ENCODE data around the gene C9.

The C9 gene

DNA sequence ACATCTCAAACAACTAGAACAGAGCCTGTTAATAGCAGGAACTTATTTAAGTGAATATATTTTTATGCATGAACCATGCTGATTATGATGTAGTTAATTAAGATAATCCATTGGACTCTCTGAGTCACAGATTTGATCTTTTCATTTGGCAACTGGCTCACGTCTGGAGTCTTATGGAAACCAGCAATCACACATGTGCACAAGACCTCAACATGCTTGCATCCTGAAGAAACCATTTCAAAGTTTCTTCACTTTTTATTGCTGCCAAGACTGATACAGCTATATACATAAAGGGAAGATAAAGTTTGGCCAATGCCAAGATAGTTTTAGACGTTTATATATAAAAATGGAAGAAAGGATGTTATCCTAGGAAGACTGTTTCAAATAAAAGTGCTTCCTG lies 13.3 kb upstream of the C9 start:
- DNase-seq: no peak
- intact Hi-C loops (cut with DNase I): loop anchor here (5.0 kb wide), 1 partner anchor 170 kb away; no protein-coding TSS in a partner anchor

DNA sequence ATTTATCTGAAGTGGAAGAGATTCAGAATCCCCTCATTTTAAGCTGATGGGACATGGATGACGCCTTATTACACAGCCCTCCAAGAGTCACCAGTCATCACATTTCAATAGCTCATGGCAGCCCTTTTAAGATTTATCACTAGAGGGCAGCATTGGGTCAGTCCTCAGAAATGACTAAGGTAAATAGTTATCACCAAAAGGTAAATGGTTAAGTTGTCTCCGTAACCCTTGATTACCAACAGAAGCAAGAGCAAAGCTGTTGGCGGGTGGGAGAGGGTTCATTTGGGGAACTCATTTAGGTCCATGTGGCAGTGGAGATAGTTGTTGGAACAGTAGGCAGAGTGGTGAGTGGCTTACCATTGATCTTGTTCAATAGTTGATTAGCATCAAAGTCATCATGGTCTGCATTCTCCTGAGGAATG lies 12.0 kb upstream of the C9 start:
- DNase-seq: peak in 22 of 42 donors; percentile 6 to 77 (median 46)
- intact Hi-C loops (cut with DNase I): loop anchor here (5.0 kb wide), 1 partner anchor 171 kb away; no protein-coding TSS in a partner anchor

DNA sequence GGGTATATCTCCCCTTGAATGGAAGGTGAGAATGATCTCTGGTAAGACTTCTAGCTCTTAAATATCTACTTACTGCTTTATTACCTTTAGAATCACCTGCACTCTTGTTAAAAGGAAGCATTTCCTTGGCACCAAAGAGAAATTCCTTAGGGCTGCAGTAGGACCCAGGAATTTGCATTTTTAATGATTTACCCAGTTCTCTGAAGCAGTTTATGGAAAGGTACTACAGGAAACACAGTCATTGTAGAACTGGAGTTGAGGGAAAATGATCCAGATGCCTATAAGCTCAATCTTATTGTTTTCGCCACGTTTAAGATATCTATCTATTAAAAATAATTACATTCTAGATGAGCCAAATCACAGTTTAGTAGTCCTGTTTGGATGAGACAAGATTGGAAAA lies 9.5 kb upstream of the C9 start:
- no peak for DNase-seq
- intact Hi-C loops (cut with DNase I): no loop called here

DNA sequence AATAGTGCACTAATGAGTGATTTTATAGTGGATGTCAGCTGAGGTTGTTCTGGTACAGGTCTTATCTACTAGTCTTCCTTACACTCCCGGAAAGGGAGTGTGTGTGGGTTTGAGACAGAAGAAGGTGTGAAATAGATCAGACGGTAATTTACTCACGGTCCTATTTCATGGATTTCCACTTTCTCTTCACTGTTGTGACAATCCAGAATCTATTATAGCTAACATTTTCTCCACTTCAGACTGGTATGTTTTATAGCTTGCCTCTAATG lies 7.0 kb upstream of the C9 start:
- no peak for DNase-seq
- intact Hi-C loops (cut with DNase I): no loop called here

DNA sequence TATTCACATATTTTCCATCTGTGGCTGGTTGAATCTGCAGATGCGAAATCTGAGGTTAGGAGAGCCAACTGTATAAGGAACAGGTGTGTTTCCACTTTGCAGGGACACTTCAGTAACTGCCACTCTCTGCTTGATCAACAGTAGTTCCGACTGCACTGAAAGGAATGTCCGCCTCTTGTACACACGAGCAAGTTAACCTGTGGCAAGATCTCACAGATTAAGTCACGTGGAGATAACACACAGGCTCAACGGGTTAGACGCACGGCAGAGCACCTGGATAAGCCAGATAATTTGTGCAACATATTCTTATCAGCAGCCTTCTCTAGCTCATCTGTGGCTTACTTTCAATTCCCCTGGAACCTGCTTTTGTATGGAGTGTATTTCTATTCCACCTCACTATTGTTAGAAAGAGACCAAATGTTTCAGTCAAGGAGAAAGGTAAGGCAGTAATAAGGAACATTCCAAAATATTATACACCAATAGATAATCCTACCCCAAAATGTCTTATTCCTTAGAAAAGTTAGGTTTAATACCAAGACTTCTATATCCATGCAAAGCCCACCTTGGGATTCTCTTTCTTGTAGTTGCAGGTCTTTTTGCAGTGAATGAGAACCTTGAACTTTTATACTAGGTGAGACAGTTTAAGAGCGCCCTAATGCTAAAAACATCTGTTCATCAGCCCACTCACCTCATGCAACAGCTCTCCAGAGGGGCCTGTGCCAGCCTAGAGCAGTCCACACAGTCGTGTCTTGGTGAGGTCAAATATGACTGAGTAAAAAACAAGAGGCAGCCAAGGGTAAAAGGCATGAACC lies 6.5 kb upstream of the C9 start:
- intact Hi-C loops (cut with DNase I): no loop called here
- DNase-seq: no peak

DNA sequence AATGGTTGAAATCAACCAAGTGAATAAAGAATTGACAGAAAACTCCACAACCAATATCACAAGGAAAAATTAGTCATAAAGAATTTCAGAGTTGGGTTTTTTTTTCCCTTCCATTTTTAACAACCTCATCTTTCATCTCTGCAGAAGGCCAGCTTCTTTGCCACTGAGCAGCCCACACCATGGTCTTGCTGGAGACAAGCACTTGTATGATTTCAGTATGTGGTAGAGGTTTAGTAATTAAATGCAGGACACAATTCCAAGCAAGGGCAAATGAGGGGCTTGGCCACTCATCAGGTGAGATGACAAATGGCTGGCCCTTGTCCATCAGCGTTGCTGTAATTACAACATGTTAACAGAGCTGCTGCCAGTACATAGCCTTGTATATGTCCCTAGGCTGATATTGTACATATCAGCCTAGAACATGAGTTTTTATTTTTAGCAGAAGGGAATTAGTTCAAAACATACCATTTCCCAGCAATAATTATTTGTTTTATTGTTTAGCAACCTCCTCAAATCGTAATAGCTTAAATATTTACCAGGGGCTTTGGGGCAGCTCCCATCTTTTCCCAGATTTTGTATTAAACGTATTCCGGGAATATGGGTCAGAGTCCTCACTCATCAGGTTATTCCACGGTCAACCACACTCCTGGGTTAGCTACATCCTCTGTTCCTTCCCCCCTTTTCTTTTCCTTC lies 5.0 kb upstream of the C9 start:
- intact Hi-C loops (cut with DNase I): no loop called here
- no peak for DNase-seq

DNA sequence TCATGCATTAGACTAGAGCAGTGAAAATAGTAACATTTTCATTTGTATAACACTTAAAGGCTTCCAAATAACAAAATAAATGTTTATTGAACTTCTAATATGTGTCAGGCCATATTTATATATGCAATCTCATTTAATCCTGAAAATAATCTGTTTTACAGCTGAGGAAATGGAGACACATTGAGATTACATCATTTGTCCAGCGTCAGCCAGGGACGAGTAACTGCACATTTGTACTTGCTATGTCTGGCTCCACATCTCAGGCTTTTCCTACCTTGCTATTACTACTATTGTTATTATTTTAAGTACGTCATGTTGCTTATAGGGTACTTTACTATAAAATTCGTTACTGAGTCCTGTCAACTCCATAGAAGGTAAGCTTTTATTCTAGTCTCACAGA lies 3.8 kb upstream of the C9 start:
- intact Hi-C loops (cut with DNase I): no loop called here
- no peak for DNase-seq

DNA sequence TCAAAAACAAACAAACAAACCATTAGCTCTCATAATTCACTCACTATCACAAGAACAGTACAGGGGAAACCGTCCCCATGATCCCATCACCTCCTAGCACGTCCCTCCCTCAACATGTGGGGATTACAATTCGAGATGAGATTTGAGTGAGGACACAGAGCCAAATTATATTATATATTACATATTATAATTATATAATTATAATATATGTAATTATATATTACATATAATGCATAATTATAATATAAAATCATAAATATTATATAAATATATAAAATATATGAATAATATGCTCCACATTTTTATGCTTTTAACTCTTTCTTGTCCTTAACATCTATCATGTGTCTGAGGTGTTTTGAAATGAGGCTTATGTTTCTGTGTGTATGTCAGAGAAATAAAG lies 3.4 kb upstream of the C9 start:
- intact Hi-C loops (cut with DNase I): no loop called here
- DNase-seq: no peak

DNA sequence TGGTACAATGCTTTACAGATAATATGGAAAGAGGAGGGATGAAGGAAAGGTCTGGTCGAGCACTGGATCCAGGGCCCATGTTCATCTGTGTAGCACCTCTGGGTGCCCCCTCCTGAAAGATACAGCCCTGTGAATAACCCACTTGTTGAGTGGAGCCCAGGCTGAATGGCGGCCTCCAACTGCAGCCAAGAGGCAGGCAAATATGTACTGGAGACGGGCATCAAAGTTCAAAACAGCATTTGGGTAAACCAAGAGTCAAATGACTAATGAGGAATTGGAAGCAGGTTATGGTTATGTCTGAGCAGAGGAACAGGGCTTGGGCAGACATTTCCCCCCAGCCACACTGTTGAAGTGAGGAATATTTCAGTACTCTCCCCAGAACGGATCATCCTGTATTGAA lies 1.1 kb downstream of the C9 start:
- DNase-seq: no peak
- intact Hi-C loops (cut with DNase I): no loop called here

DNA sequence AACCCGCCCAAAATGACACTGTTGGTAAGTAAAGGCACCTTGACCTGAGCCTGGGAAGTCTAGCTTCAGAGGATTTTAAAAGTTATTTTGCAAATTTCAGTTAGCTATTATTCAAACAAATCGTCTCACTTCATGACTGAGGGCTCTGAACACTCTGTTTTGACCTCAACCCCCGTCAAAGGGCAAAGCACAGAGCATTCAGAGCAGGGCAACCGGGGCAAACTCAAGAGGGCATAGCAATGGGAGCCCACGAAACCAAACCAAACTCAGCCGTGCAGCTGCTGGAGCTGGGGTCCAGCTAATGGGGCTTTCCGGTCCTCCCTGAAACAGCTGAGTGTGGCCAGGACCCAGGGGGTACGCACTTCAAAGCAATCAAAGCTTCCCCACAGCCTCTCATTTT lies 1.6 kb downstream of the C9 start:
- DNase-seq: no peak
- intact Hi-C loops (cut with DNase I): no loop called here

DNA sequence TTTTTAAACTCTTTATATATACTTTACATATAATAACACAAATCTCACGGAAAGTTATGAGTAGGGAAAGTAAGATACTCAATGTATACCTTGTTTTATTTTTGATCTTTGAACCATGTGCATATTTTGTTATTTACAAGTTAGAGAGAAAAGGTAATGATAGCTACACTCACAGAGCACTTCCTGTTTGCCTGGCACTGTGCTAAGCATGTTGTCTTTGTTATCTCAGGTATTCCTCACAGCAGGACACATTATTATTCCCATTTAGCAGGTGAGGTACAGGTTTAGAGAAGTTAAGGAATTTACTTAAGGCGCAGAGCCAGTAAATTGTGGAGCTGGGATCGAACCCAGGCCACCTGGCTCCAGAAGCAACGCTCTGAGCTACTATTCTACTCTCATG lies 3.0 kb downstream of the C9 start:
- intact Hi-C loops (cut with DNase I): no loop called here

DNA sequence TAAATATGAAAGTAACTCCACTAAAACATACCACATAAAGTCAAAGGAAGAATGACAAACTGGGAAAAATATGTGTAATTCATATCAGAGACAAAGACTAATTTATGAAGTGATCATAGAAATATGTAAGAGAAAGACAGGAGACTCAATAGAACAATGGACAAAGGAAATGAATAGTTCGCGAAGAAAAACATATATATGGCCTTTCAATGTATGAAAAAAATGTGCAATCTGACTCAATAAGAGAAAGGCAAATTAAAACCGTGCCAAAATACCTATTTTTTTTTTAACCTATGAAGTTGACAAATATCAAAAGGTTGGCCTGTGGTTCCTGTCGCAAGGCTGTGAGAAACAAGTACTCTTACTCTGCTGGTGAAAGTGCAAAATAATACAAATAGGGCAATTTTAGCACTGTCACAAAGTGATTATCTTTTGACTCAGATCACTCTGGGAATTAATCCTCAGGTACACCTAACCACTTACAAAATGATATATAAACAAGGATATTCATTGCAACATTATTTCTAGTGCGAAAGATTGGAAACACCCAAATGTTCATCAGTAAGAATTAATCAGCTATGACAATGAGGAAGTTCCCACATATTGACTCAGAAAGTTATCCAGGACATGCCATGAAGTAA lies 3.7 kb downstream of the C9 start:
- intact Hi-C loops (cut with DNase I): no loop called here
- no peak for DNase-seq

More for the DNA sequence above, 3.0 kb downstream of the C9 start:
- DNase-seq: no peak

DNA sequence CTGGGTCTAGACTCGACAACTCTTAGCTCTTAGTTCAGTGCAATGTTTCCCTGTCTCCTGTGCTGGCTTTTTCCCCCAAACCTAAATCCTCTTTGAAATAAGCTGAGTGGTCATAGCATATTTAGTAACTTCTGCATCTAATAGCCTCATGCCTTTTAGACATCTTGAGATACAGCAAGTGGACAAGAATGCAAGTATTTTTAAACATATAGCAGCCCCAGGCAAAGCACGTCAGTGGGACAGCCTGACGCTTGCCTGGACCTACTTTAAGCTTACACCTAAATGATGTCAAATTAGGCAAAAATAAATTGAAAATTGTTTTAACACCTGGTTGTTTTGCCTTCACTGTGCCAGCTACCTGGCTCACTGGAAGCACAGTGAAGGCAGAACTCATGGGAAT lies 8.0 kb downstream of the C9 start:
- intact Hi-C loops (cut with DNase I): no loop called here
- no peak for DNase-seq

DNA sequence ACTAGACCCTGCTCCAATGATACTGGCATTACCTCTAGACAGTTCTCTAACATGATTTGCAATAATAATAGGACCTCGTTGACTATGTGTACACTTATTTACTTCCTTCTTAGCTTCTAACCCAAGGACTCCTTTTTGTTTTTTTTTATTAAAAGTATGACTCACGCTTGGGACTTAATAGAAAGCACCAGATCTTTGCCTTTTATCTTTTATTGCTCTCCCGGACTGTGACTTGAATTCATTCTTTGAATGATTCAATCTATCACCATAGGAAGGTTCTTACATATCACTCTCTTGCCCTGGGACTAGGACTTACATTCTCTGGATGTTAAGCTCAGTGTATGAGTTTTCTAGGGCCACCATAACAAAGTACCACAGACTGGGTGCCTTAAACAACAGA lies 9.0 kb downstream of the C9 start:
- no peak for DNase-seq
- intact Hi-C loops (cut with DNase I): no loop called here

DNA sequence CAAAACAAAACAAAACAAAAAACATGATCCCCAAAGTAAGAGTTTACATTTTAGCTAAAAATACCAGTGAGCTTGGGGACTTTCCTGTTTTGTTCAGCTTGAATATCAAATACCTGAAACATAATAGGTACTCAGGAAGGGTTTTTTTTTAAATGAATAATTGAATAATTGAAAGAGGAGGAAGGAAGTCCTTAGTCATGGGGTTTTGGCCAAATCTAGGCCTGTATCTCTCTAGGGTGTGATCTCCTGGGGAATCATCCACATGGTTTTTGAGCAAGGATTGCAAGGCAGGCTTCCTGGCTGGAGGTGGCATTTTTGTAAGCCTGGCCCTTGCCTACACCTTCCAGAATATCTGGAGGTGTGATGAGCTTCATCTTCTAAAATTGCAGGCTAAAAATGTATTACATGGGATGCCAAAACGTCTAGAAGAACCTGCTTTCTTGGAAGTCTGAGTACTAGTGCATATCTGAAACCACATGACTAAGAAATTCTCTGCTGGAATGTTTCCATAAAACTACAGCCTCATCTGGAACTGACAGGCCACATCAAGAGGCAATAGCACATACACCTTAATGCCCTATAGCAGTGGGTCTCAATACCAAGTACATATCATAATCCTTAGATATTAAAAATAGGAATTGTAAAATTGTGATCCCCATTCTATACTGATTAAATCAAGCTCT lies 10.4 kb downstream of the C9 start:
- DNase-seq: no peak
- intact Hi-C loops (cut with DNase I): no loop called here

DNA sequence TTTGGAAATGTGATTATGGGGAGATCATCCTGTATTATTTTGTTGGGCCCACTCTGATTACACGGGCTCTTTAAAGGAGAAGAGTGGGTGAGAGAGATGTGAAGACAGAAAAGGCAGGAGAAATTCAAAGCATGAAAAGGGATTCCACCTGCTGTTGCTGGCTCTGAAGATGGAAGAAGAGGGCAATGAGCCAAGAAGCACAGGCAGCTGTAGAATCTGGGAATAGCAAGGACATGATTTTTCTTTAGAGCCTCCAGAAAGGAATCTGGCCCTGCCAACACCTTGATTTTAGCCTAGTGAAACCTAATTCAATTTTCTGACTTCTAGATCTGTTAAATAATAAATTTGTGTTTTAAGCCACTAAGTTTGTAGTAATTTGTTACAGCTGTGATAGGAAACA lies 11.3 kb downstream of the C9 start:
- DNase-seq: no peak
- intact Hi-C loops (cut with DNase I): no loop called here

DNA sequence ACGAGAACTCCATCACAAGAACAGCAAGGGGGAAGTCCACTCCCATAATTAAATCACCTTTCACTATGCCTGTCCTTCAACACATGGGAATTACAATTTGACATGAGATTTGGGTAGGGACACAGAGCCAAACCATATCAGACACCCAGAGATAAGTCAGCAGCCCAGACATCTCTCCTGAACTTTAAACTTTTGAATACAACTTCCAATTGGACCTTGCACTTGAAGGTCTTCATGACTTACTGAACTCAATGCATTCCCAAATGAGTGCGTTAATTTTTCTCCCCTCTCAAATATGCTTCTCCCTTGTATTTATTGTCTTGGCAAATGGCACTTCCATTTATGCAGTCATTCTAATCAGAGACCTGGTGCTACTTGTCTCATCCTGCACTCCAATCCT lies 12.1 kb downstream of the C9 start:
- intact Hi-C loops (cut with DNase I): no loop called here
- DNase-seq: no peak

DNA sequence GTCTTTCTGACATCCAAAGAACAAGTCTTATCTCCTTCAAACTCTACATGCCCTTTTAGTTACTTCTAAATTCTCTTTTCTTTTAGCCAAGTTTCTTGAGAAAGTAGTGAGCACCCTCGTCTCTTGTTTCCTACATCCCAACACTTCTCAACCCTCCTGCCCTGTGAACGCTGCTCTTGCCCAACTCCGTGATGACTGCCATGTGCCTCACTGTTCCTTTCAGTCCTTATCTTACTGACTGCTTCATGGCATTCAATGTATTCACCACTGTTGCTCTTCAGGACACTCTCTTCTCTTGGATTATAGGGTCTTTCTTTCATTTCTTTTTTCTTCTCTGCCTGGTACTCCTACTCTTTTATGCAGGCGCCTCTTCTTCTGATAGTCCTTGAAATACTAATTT lies 14.8 kb downstream of the C9 start:
- DNase-seq: no peak
- intact Hi-C loops (cut with DNase I): no loop called here

DNA sequence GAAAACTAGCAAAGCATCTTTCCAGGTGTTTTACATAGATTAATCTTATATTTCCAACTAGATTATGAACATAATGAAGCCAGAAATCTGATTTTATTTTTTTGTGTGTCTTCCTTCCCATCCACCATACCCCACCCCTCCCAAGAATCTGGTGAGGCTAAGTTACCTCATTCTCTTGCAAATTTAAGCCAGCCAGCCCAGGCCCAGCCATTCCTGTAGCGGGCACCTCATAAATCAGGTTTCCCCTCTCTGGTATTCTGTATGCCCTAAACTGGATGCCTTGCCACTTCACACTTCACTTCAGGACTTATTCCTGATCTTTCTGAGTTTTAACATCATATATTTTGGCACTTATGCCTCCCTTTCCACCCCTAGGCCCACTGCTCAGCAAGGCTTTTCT lies 21.8 kb downstream of the C9 start:
- intact Hi-C loops (cut with DNase I): no loop called here
- DNase-seq: no peak

DNA sequence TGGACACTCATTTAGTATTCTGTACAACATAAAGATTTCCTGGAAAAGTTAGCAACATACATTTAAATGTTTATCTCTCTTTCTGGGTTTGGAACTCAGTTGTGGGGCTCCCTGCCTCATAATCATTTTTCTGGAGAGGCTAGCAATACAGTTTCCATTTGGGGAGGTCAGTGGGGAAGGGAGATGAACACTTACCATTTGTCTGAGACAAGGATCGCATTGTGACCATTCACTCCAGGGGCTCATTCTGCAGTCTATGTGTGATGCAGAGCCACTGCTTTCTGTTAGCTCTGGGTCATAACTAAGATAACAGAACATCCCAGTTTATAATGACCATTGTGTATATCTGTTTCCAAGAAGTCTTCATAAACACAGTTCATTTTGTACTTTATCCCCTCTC lies 22.4 kb downstream of the C9 start:
- intact Hi-C loops (cut with DNase I): no loop called here
- DNase-seq: peak in 2 of 42 donors; percentile 5 to 10
